WI38 (cell line): ENCODE measurements around the gene MCFD2.

ENCODE experiments used
- H3K4me3 ChIP-seq: 2 replicates; pipeline ENCODE4 v1.5.1; 2011; ENCODE audit warnings: low read depth, mild to moderate bottlenecking, control low read depth, low read length
- CTCF ChIP-seq: IDR thresholded peaks from 2 replicates; pipeline ENCODE4 v1.5.1; 2012; ENCODE audit warnings: low read depth, mild to moderate bottlenecking, control low read depth, low read length

Gene MCFD2

GRCh38 chr2:46852124-46852523, 63.5 kb downstream of the MCFD2 start:
- no peak for TF ChIP-seq CTCF
- no peak overlapping the region for H3K4me3 ChIP-seq
